ENCODE data around the gene KIAA0408. TPM values are rescaled to one million over a fixed set of nuclear protein-coding genes. Genes with fewer than 3 reads are reported as not detected.
A peak's percentile ranks its signal among the peaks of the same experiment; 100 is the strongest.

Gene KIAA0408
- total and polyA plus RNA-seq, 7 donors, result 0.46 to 103 (median 27.3) TPM

DNA sequence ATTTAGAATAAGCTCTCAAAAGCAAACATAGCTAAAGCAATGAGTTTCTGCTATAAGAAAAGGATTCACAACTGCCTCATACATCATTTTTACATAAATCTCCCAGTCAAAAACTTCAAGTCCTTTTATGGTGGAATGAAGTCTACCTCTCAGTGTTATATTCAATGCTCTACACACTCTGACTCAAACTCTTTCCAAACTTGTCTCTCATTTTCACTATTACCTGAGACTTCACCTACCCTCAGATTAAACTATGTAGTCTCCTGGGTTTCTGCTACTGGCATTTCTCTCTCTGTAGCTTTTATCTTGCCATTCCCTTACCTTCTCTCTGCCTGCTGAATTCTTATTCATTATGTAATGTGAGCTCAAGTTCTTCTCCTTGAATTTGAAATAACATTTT, 11.4 kb downstream of the KIAA0408 start:
- TF ChIP-seq POLR2AphosphoS5 (IDR thresholded peaks at IDR 0.05) (no peak), EP300 (IDR thresholded peaks at IDR 0.05) (no peak), CTCF (IDR thresholded peaks at IDR 0.05) (no peak), POLR2A (IDR thresholded peaks at IDR 0.05) (no peak)
- intact Hi-C loops (cut with DNase I), result no loop called here
- H3K27ac ChIP-seq, result peak overlapping the region in 1 of 4 donors; percentile 25

GRCh38 chr6:127446356-127446755, 12.8 kb downstream of the KIAA0408 start:
- H3K36me3 ChIP-seq, result peaks cover 0 to 68% (median 8%) of the 10 kb centered on the region in 4 donors
- H3K4me1 ChIP-seq, result peaks cover 0 to 21% (median 7%) of the 10 kb centered on the region in 4 donors
- H3K27ac ChIP-seq, result no peak overlapping the region
- TF ChIP-seq POLR2A (IDR thresholded peaks at IDR 0.05) (no peak), CTCF (IDR thresholded peaks at IDR 0.05) (no peak), POLR2AphosphoS5 (IDR thresholded peaks at IDR 0.05) (no peak), EP300 (IDR thresholded peaks at IDR 0.05) (no peak)
- no peak for DNase-seq
- H3K9me3 ChIP-seq, result no peaks in the 10 kb centered on the region
- H3K27me3 ChIP-seq, result no peaks in the 10 kb centered on the region
- 88 to 93% methylated on average over 7 of the region's 7 CpGs for WGBS, 2 donors
- intact Hi-C loops (cut with DNase I), result no loop called here
- no peak overlapping the region for H3K4me3 ChIP-seq

More for the DNA sequence above, 11.4 kb downstream of the KIAA0408 start:
- no peaks in the 10 kb centered on the region for H3K27me3 ChIP-seq
- H3K9me3 ChIP-seq, result no peaks in the 10 kb centered on the region
- no peak for DNase-seq
- H3K36me3 ChIP-seq, result peaks cover 0 to 58% (median 8%) of the 10 kb centered on the region in 4 donors
- peaks cover 0 to 35% (median 10%) of the 10 kb centered on the region in 4 donors for H3K4me1 ChIP-seq
- H3K4me3 ChIP-seq, result no peak overlapping the region

GRCh38 chr6:127441881-127442280, 17.3 kb downstream of the KIAA0408 start:
- Histone ChIP-seq H3K27me3 (no peaks in the 10 kb centered on the region), H3K27ac (no peak overlapping the region), H3K4me1 (peaks cover 0 to 3% (median under 1%) of the 10 kb centered on the region in 4 donors), H3K36me3 (peaks cover 0 to 38% (median 4%) of the 10 kb centered on the region in 4 donors), H3K9me3 (no peaks in the 10 kb centered on the region), H3K4me3 (no peak overlapping the region)
- TF ChIP-seq EP300 (IDR thresholded peaks at IDR 0.05), result no peak
- TF ChIP-seq POLR2A (IDR thresholded peaks at IDR 0.05), result no peak
- no peak for TF ChIP-seq CTCF (IDR thresholded peaks at IDR 0.05)
- no peak for TF ChIP-seq POLR2AphosphoS5 (IDR thresholded peaks at IDR 0.05)
- DNase-seq, result no peak
- 67 to 83% methylated on average over 1 of the region's 1 CpG for WGBS, 2 donors
- intact Hi-C loops (cut with DNase I), result no loop called here

- WGBS, 2 donors, result 35 to 51% methylated on average over 2 of the region's 2 CpGs
- intact Hi-C loops (cut with DNase I), result no loop called here
- TF ChIP-seq POLR2AphosphoS5 (IDR thresholded peaks at IDR 0.05) (no peak), CTCF (IDR thresholded peaks at IDR 0.05) (no peak), POLR2A (IDR thresholded peaks at IDR 0.05) (no peak)
- Histone ChIP-seq H3K4me1 (peaks cover 0 to 8% (median 3%) of the 10 kb centered on the region in 4 donors), H3K27me3 (no peaks in the 10 kb centered on the region), H3K27ac (no peak overlapping the region), H3K36me3 (peaks cover 0 to 26% (median 0%) of the 10 kb centered on the region in 4 donors), H3K9me3 (no peaks in the 10 kb centered on the region), H3K4me3 (no peak overlapping the region)
- no peak for DNase-seq
Observed at GRCh38 chr6:127439718-127440117, 19.5 kb downstream of the KIAA0408 start.

DNA sequence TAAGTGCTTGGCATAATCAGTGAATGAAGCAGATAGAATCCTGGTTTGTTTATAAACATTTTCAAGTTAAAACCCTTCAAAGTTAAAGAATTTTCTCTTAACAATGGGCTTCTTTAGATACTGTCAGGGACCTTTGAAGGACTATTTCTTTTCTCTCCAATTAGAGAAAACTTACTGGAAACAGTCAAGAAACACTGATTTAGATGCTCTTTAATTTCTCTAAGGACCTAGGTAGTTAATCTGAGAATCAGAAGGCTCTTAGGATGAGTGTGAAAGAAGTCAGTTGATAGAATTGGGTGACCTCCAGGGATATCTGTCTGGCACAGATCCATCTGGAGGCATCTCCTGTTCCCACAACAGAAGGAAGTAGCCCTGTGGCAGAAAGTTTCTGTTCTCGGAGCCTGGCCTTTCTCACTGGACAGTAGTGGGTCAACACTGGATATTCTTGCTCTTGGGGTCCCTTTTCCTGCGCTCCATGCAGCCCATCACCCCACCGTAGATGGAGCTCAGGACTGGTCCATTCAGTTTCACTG, 22.5 kb downstream of the KIAA0408 start:
- H3K27ac ChIP-seq, result peak overlapping the region in 1 of 4 donors; percentile 14

More for the DNA sequence above, 22.5 kb downstream of the KIAA0408 start:
- Histone ChIP-seq H3K36me3 (no peaks in the 10 kb centered on the region), H3K4me3 (no peak overlapping the region), H3K27me3 (no peaks in the 10 kb centered on the region), H3K4me1 (peaks cover 0 to 8% (median 3%) of the 10 kb centered on the region in 4 donors), H3K9me3 (no peaks in the 10 kb centered on the region)
- DNase-seq, result no peak
- 83 to 89% methylated on average over 3 of the region's 3 CpGs for WGBS, 2 donors
- intact Hi-C loops (cut with DNase I), result no loop called here
- no peak for TF ChIP-seq POLR2A (IDR thresholded peaks at IDR 0.05)
- no peak for TF ChIP-seq EP300 (IDR thresholded peaks at IDR 0.05)

Measured in sigmoid colon (tissue), 7 donors.